ENCODE data around the gene CHCHD6.

CHCHD6 gene

GRCh38 chr3:126867190-126867862, 163.3 kb downstream of the CHCHD6 start:
- DNase-seq, result no peak

GRCh38 chr3:126867863-126868200, 163.8 kb downstream of the CHCHD6 start:
- DNase-seq, result no peak

- no peak for DNase-seq
Measured at GRCh38 chr3:126870608-126871210, 166.7 kb downstream of the CHCHD6 start.

GRCh38 chr3:126872701-126873342, 168.8 kb downstream of the CHCHD6 start:
- no peak for DNase-seq

GRCh38 chr3:126873416-126873815, 169.4 kb downstream of the CHCHD6 start:
- DNase-seq, result no peak

GRCh38 chr3:126878664-126879063, 174.6 kb downstream of the CHCHD6 start:
- DNase-seq, result no peak

GRCh38 chr3:126880901-126881300, 176.9 kb downstream of the CHCHD6 start:
- DNase-seq, result no peak

GRCh38 chr3:126881861-126882260, 177.8 kb downstream of the CHCHD6 start:
- no peak for DNase-seq

GRCh38 chr3:126883241-126883640, 179.2 kb downstream of the CHCHD6 start:
- no peak for DNase-seq

GRCh38 chr3:126885425-126885824, 181.4 kb downstream of the CHCHD6 start:
- no peak for DNase-seq

- no peak for DNase-seq
Measured at GRCh38 chr3:126886217-126886616, 182.2 kb downstream of the CHCHD6 start.

GRCh38 chr3:126887686-126888085, 183.6 kb downstream of the CHCHD6 start:
- DNase-seq, result no peak

GRCh38 chr3:126888186-126888760, 184.2 kb downstream of the CHCHD6 start:
- DNase-seq, result no peak

- no peak for DNase-seq
Measured at GRCh38 chr3:126889276-126890201, 185.5 kb downstream of the CHCHD6 start.

- no peak for DNase-seq
Measured at GRCh38 chr3:126891141-126891540, 187.1 kb downstream of the CHCHD6 start.

GRCh38 chr3:126891791-126892190, 187.8 kb downstream of the CHCHD6 start:
- no peak for DNase-seq

- DNase-seq, result no peak
Measured at GRCh38 chr3:126893651-126894050, 189.6 kb downstream of the CHCHD6 start.

GRCh38 chr3:126894475-126894874, 190.4 kb downstream of the CHCHD6 start:
- DNase-seq, result no peak

- no peak for DNase-seq
Measured at GRCh38 chr3:126895178-126896066, 191.4 kb downstream of the CHCHD6 start.

GRCh38 chr3:126896067-126896441, 192.0 kb downstream of the CHCHD6 start:
- no peak for DNase-seq

GRCh38 chr3:126896968-126897367, 192.9 kb downstream of the CHCHD6 start:
- no peak for DNase-seq

GRCh38 chr3:126897943-126898342, 193.9 kb downstream of the CHCHD6 start:
- DNase-seq, result no peak

All from activated CD4-positive, CD25-positive, alpha-beta regulatory T cell (primary cell).